Hepatocyte (in vitro differentiated cells): ENCODE measurements around the gene DAP. TPM values are rescaled to one million over a fixed set of nuclear protein-coding genes. Genes with fewer than 3 reads are reported as not detected.

Source experiments
- DNase-seq: peaks from one replicate; pipeline ENCODE4 v3.0.0-alpha.2; 2016; ENCODE audit warnings: low spot score
- H2AFZ ChIP-seq: fragments of 200-600 bp; sonication (generic); 2 replicates; pipeline ENCODE4 v1.6.0; 2016; ENCODE audit warnings: antibody characterized with exemption, mild to moderate bottlenecking
- H3K27ac ChIP-seq: fragments of 200-600 bp; sonication (generic); 2 replicates; pipeline ENCODE4 v1.5.1; 2016; ENCODE audit warnings: mild to moderate bottlenecking
- H3K27me3 ChIP-seq: fragments of 200-600 bp; sonication (generic); 2 replicates; pipeline ENCODE4 v1.6.1; 2016
- H3K36me3 ChIP-seq: fragments of 200-600 bp; sonication (generic); replicated peaks from 2 replicates; pipeline ENCODE4 v1.5.1; 2016; ENCODE audit warnings: low read depth; ENCODE audit not compliant: insufficient read depth
- H3K4me1 ChIP-seq: fragments of 200-600 bp; sonication (generic); 2 replicates; pipeline ENCODE4 v1.5.1; 2016; ENCODE audit warnings: mild to moderate bottlenecking, moderate library complexity; ENCODE audit not compliant: insufficient read depth
- H3K4me2 ChIP-seq: fragments of 200-600 bp; sonication (generic); 2 replicates; pipeline ENCODE4 v1.6.0; 2016
- H3K4me3 ChIP-seq: fragments of 200-600 bp; sonication (generic); 2 replicates; pipeline ENCODE4 v1.5.1; 2016; ENCODE audit warnings: mild to moderate bottlenecking
- H3K79me2 ChIP-seq: fragments of 200-600 bp; sonication (generic); 2 replicates; pipeline ENCODE4 v1.6.0; 2017; ENCODE audit warnings: mild to moderate bottlenecking
- H3K9me2 ChIP-seq: fragments of 200-600 bp; sonication (generic); replicated peaks from 2 replicates; pipeline ENCODE4 v1.6.0; 2017; ENCODE audit warnings: mild to moderate bottlenecking; ENCODE audit not compliant: insufficient read depth
- H3K9me3 ChIP-seq: fragments of 200-600 bp; sonication (generic); 2 replicates; pipeline ENCODE4 v1.5.1; 2016; ENCODE audit warnings: low read depth, mild to moderate bottlenecking
- H4K20me1 ChIP-seq: fragments of 200-600 bp; sonication (generic); 2 replicates; pipeline ENCODE4 v1.6.0; 2016; ENCODE audit warnings: mild to moderate bottlenecking; ENCODE audit not compliant: insufficient read depth, poor library complexity, severe bottlenecking
- CTCF ChIP-seq: fragments of 200-600 bp; sonication (generic); IDR thresholded peaks from 2 replicates; pipeline ENCODE4 v1.5.1; 2016; ENCODE audit warnings: antibody characterized with exemption, mild to moderate bottlenecking; ENCODE audit not compliant: poor library complexity
- EZH2 ChIP-seq: fragments of 200-600 bp; sonication (generic); IDR thresholded peaks from 2 replicates; pipeline ENCODE4 v1.6.1; 2016; ENCODE audit warnings: antibody characterized with exemption, mild to moderate bottlenecking, borderline replicate concordance
- EZH2phosphoT487 ChIP-seq: fragments of 200-600 bp; sonication (generic); IDR thresholded peaks from one replicate; pipeline ENCODE4 v1.6.1; 2018; ENCODE audit warnings: antibody characterized with exemption, mild to moderate bottlenecking, low read depth, moderate library complexity; ENCODE audit not compliant: unreplicated experiment, severe bottlenecking
- WGBS: methylation state at CpG from one replicate; pipeline ENCODE4 v1.1.6; 2016; ENCODE audit warnings: low lambda C conversion rate; ENCODE audit errors: missing lambda C conversion rate; 5-methylcytosine and 5-hydroxymethylcytosine counted together
- polyA plus RNA-seq: library from polyadenylated mRNA; unstranded; fragments of >200 nt; fragmentation: Nextera tagmentation; extraction: Ambion mirVana; gene quantifications from 2 replicates; pipeline ENCODE4 v1.2.1, GENCODE V29; 2016
- total RNA-seq: library from RNA; depleted of rRNA; stranded (reverse); fragments of >200 nt; gene quantifications from 2 replicates; pipeline ENCODE4 v1.2.3, GENCODE V29; 2014

DAP gene
- total and polyA plus RNA-seq, 2 experiments from 2014 or later = 74.8 to 196 TPM

GRCh38 chr5:10658265-10658664 is 102.8 kb downstream of the DAP start:
- H3K27ac ChIP-seq = no peak overlapping the region
- no peaks in the 10 kb centered on the region for H3K9me2 ChIP-seq
- H4K20me1 ChIP-seq = no peaks in the 10 kb centered on the region
- H3K27me3 ChIP-seq = no peaks in the 10 kb centered on the region
- H3K4me1 ChIP-seq = peaks cover 1% of the 10 kb centered on the region
- DNase-seq = no peak
- H3K79me2 ChIP-seq = no peaks in the 10 kb centered on the region
- no peak overlapping the region for H3K4me2 ChIP-seq
- H2AFZ ChIP-seq = no peak overlapping the region
- 97% methylated on average over 4 of the region's 4 CpGs for WGBS
- H3K4me3 ChIP-seq = no peak overlapping the region
- TF ChIP-seq EZH2phosphoT487 (no peak), EZH2 (no peak), CTCF (no peak)
- no peaks in the 10 kb centered on the region for H3K9me3 ChIP-seq
- no peaks in the 10 kb centered on the region for H3K36me3 ChIP-seq

- DNase-seq = no peak
- H3K4me1 ChIP-seq = no peaks in the 10 kb centered on the region
- H3K79me2 ChIP-seq = no peaks in the 10 kb centered on the region
- no peak overlapping the region for H3K27ac ChIP-seq
- no peak overlapping the region for H3K4me3 ChIP-seq
- no peaks in the 10 kb centered on the region for H3K27me3 ChIP-seq
- H2AFZ ChIP-seq = no peak overlapping the region
- H4K20me1 ChIP-seq = no peaks in the 10 kb centered on the region
- 83% methylated on average over 18 of the region's 18 CpGs for WGBS
- TF ChIP-seq CTCF = no peak
- no peak for TF ChIP-seq EZH2
- TF ChIP-seq EZH2phosphoT487 = no peak
- H3K9me2 ChIP-seq = no peaks in the 10 kb centered on the region
- no peaks in the 10 kb centered on the region for H3K36me3 ChIP-seq
- no peak overlapping the region for H3K4me2 ChIP-seq
- H3K9me3 ChIP-seq = no peaks in the 10 kb centered on the region
Observed at GRCh38 chr5:10655972-10656830, 104.8 kb downstream of the DAP start.

- no peaks in the 10 kb centered on the region for H3K9me2 ChIP-seq
- no peaks in the 10 kb centered on the region for H3K4me1 ChIP-seq
- TF ChIP-seq EZH2 (no peak), CTCF (no peak), EZH2phosphoT487 (no peak)
- no peaks in the 10 kb centered on the region for H3K9me3 ChIP-seq
- H3K27ac ChIP-seq = no peak overlapping the region
- H3K36me3 ChIP-seq = no peaks in the 10 kb centered on the region
- no peak overlapping the region for H3K4me3 ChIP-seq
- no peaks in the 10 kb centered on the region for H4K20me1 ChIP-seq
- H3K27me3 ChIP-seq = no peaks in the 10 kb centered on the region
- no peaks in the 10 kb centered on the region for H3K79me2 ChIP-seq
- WGBS = 89% methylated on average over 28 of the region's 29 CpGs
- no peak overlapping the region for H3K4me2 ChIP-seq
- H2AFZ ChIP-seq = no peak overlapping the region
- DNase-seq = no peak
Observed at GRCh38 chr5:10655161-10655971, 105.7 kb downstream of the DAP start.
